H9 (cell line): Measurements from ENCODE around the gene ARHGAP11A. TPM values are rescaled to one million over a fixed set of nuclear protein-coding genes. Genes with fewer than 3 reads are reported as not detected.

Experiments used
- DNase-seq: peaks from one replicate; pipeline ENCODE4 v3.0.0-alpha.2; 2017
- H2AFZ ChIP-seq: one replicate; pipeline ENCODE4 v1.6.1; 2013; ENCODE audit warnings: mild to moderate bottlenecking, low read length, control low read depth, moderate library complexity
- H2AK5ac ChIP-seq: 2 replicates; pipeline ENCODE4 v1.6.1; 2013; ENCODE audit warnings: low read length, control low read depth, mixed read lengths; ENCODE audit not compliant: insufficient read length
- H2BK120ac ChIP-seq: one replicate; pipeline ENCODE4 v1.6.1; 2013; ENCODE audit warnings: low read depth, mild to moderate bottlenecking, low read length, control low read depth, inconsistent platforms; ENCODE audit not compliant: poor library complexity, severe bottlenecking
- H2BK12ac ChIP-seq: 2 replicates; pipeline ENCODE4 v1.6.1; 2013; ENCODE audit warnings: low read length, control low read depth, mixed read lengths, low read depth; ENCODE audit not compliant: insufficient read length
- H2BK15ac ChIP-seq: 2 replicates; pipeline ENCODE4 v1.6.1; 2013; ENCODE audit warnings: low read depth, low read length, control low read depth
- H2BK20ac ChIP-seq: one replicate; pipeline ENCODE4 v1.6.1; 2013; ENCODE audit warnings: low read depth, mild to moderate bottlenecking, low read length, control low read depth, inconsistent platforms; ENCODE audit not compliant: poor library complexity, severe bottlenecking
- H2BK5ac ChIP-seq: 2 replicates; pipeline ENCODE4 v1.6.1; 2013; ENCODE audit warnings: low read length, control low read depth, mixed read lengths; ENCODE audit not compliant: insufficient read length
- H3K14ac ChIP-seq: 2 replicates; pipeline ENCODE4 v1.6.1; 2013; ENCODE audit warnings: low read length, control low read depth; ENCODE audit not compliant: insufficient read depth
- H3K18ac ChIP-seq: 2 replicates; pipeline ENCODE4 v1.6.1; 2013; ENCODE audit warnings: low read depth, mild to moderate bottlenecking, mixed read lengths, low read length, control low read depth; ENCODE audit not compliant: insufficient read length
- H3K23ac ChIP-seq: 2 replicates; pipeline ENCODE4 v1.6.1; 2013; ENCODE audit warnings: low read length, control low read depth, mixed read lengths, low read depth; ENCODE audit not compliant: insufficient read length
- H3K23me2 ChIP-seq: 2 replicates; pipeline ENCODE4 v1.6.1; 2013; ENCODE audit warnings: low read depth, mild to moderate bottlenecking, mixed read lengths, low read length, control low read depth; ENCODE audit not compliant: insufficient read length, poor library complexity, severe bottlenecking
- H3K27ac ChIP-seq: 2 replicates; pipeline ENCODE4 v1.5.1; 2013; ENCODE audit warnings: low read length, control low read depth, mixed read lengths, low read depth; ENCODE audit not compliant: insufficient read length
- H3K27me3 ChIP-seq: 2 replicates; pipeline ENCODE4 v1.6.1; 2013; ENCODE audit warnings: low read length, control low read depth, inconsistent platforms; ENCODE audit not compliant: insufficient read depth
- H3K4ac ChIP-seq: 2 replicates; pipeline ENCODE4 v1.6.1; 2013; ENCODE audit warnings: low read depth, mild to moderate bottlenecking, control low read depth, inconsistent platforms, low read length, moderate library complexity
- H3K4me1 ChIP-seq: 2 replicates; pipeline ENCODE4 v1.6.1; 2013; ENCODE audit warnings: low read length, control low read depth, inconsistent platforms; ENCODE audit not compliant: insufficient read depth
- H3K4me2 ChIP-seq: 2 replicates; pipeline ENCODE4 v1.6.1; 2013; ENCODE audit warnings: low read length, control low read depth, mixed read lengths; ENCODE audit not compliant: insufficient read length, insufficient read depth
- H3K56ac ChIP-seq: 2 replicates; pipeline ENCODE4 v1.6.1; 2013; ENCODE audit warnings: low read depth, mild to moderate bottlenecking, mixed read lengths, low read length, control low read depth; ENCODE audit not compliant: insufficient read length
- H3K79me1 ChIP-seq: 2 replicates; pipeline ENCODE4 v1.6.1; 2013; ENCODE audit warnings: low read depth, mild to moderate bottlenecking, moderate library complexity, low read length, control low read depth, inconsistent platforms; ENCODE audit not compliant: insufficient read depth, poor library complexity, severe bottlenecking
- H3K79me2 ChIP-seq: 2 replicates; pipeline ENCODE4 v1.6.1; 2013; ENCODE audit warnings: low read length, control low read depth, inconsistent platforms; ENCODE audit not compliant: insufficient read depth
- H3K9ac ChIP-seq: 2 replicates; pipeline ENCODE4 v1.6.1; 2013; ENCODE audit warnings: low read length, control low read depth, mixed read lengths; ENCODE audit not compliant: insufficient read length; ENCODE audit errors: extremely low read depth
- H3K9me3 ChIP-seq: one replicate; pipeline ENCODE4 v1.6.1; 2013; ENCODE audit warnings: low read depth, low read length, inconsistent platforms; ENCODE audit not compliant: control insufficient read depth
- H3T11ph ChIP-seq: one replicate; pipeline ENCODE4 v1.6.1; 2013; ENCODE audit warnings: mild to moderate bottlenecking, low read length, control low read depth, inconsistent platforms
- H4K20me1 ChIP-seq: one replicate; pipeline ENCODE4 v1.6.1; 2013; ENCODE audit not compliant: control insufficient read depth, insufficient read length, insufficient read depth
- H4K5ac ChIP-seq: 2 replicates; pipeline ENCODE4 v1.6.1; 2013; ENCODE audit warnings: low read depth, mild to moderate bottlenecking, mixed read lengths, low read length, control low read depth; ENCODE audit not compliant: insufficient read length
- H4K8ac ChIP-seq: replicated peaks from 2 replicates; pipeline ENCODE4 v1.6.1; 2013; ENCODE audit warnings: low read length, control low read depth, mixed read lengths, low read depth; ENCODE audit not compliant: insufficient read length
- H4K91ac ChIP-seq: 2 replicates; pipeline ENCODE4 v1.6.1; 2013; ENCODE audit warnings: low read depth, mild to moderate bottlenecking, moderate library complexity, mixed read lengths, low read length, control low read depth; ENCODE audit not compliant: insufficient read length
- H3K27ac Mint-ChIP-seq, 3 experiments: 2 replicates in 2 of 3; 3 replicates in 1 of 3; pipeline ENCODE4 v1.8.0; 2020 to 2021; ENCODE audit warnings: mixed read lengths in 3 of 3, mild to moderate bottlenecking in 1 of 3, moderate library complexity in 1 of 3
- H3K27me3 Mint-ChIP-seq: 2 replicates; pipeline ENCODE4 v1.8.0; 2021; ENCODE audit warnings: low read depth, mild to moderate bottlenecking, moderate library complexity, mixed read lengths
- H3K36me3 Mint-ChIP-seq, 3 experiments: 2 replicates in 2 of 3; 3 replicates in 1 of 3; pipeline ENCODE4 v1.8.0; 2020 to 2021; ENCODE audit warnings: low read depth in 3 of 3, mixed read lengths in 3 of 3; ENCODE audit not compliant: insufficient read depth in 1 of 3
- H3K4me1 Mint-ChIP-seq, 2 experiments: 2 replicates each; pipeline ENCODE4 v1.8.0; 2020; ENCODE audit warnings: mixed read lengths in 2 of 2
- H3K4me3 Mint-ChIP-seq, 2 experiments: 2 replicates in 1 of 2; 3 replicates in 1 of 2; pipeline ENCODE4 v1.8.0; 2020 to 2021; ENCODE audit warnings: mild to moderate bottlenecking in 2 of 2, mixed read lengths in 2 of 2, moderate library complexity in 1 of 2
- H3K9me3 Mint-ChIP-seq, 2 experiments: 2 replicates in 1 of 2; 3 replicates in 1 of 2; pipeline ENCODE4 v1.8.0; 2020; ENCODE audit warnings: mild to moderate bottlenecking in 2 of 2, mixed read lengths in 2 of 2, moderate library complexity in 1 of 2
- CTCF ChIP-seq: fragments of 200-600 bp; sonication (generic); conservative IDR thresholded peaks from 3 replicates; pipeline ENCODE4 v1.8.0; 2021; ENCODE audit warnings: antibody characterized with exemption, mild to moderate bottlenecking
- WGBS: extraction: QIAGEN DNeasy Blood & Tissue Kit; methylation state at CpG from one replicate; pipeline ENCODE4 v1.1.7; 2013; ENCODE audit warnings: missing lambda C conversion rate, low lambda C conversion rate, mixed read lengths; ENCODE audit not compliant: insufficient read length; ENCODE audit errors: extremely low coverage; 5-methylcytosine and 5-hydroxymethylcytosine counted together
- total RNA-seq: library from RNA; stranded (reverse); gene quantifications from 2 replicates; pipeline ENCODE4 v1.2.1, GENCODE V29; 2021

Gene ARHGAP11A
- total RNA-seq, 1 experiment from 2014 or later: 94.4 TPM

DNA sequence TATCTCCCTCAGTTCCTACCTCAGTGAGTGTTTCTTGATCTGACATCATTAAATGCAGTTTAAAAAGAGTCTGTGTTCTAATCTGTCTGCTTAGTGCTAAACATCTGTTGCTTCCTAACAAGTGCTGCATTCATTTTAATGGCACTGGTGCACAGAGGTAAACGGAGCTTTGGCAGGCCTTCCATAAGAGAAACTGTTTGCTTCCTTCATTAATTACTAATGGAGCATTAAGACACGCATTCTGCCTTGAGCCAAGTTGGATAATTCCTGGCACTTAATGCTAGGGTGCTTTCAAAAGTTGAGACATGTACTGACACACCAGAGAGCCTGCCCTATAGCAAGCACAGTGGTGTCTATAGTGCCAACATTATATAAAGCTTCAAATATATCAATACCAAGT is 60.9 kb downstream of the ARHGAP11A start:
- Histone ChIP-seq H4K8ac (no peak overlapping the region), H2BK5ac (no peak overlapping the region), H2BK15ac (no peak overlapping the region), H3K9ac (no peak overlapping the region), H3K56ac (no peak overlapping the region), H4K5ac (no peak overlapping the region), H3K23ac (no peak overlapping the region), H3K23me2 (no peaks in the 10 kb centered on the region), H2BK12ac (no peak overlapping the region), H3K79me2 (no peaks in the 10 kb centered on the region), H3K79me1 (no peaks in the 10 kb centered on the region), H4K20me1 (no peaks in the 10 kb centered on the region), H4K91ac (no peak overlapping the region), H3K27ac (no peak overlapping the region), H3K18ac (no peak overlapping the region), H3T11ph (no peak overlapping the region), H3K27me3 (no peaks in the 10 kb centered on the region), H2BK20ac (no peak overlapping the region), H2AK5ac (no peak overlapping the region), H2BK120ac (no peak overlapping the region), H3K9me3 (no peaks in the 10 kb centered on the region), H3K4me1 (no peaks in the 10 kb centered on the region), H3K4me2 (no peak overlapping the region), H2AFZ (no peak overlapping the region), H3K14ac (no peak overlapping the region), H3K4ac (no peak overlapping the region)
- H3K36me3 Mint-ChIP-seq: no peaks in the 10 kb centered on the region; a peak in 1 of 7 replicates
- H3K27me3 Mint-ChIP-seq: no peaks in the 10 kb centered on the region; the same call in none of the 2 replicates
- no peak overlapping the region for H3K27ac Mint-ChIP-seq
- H3K4me1 Mint-ChIP-seq: peaks cover 14 to 17% of the 10 kb centered on the region in 2 experiments
- no peak for TF ChIP-seq CTCF
- H3K9me3 Mint-ChIP-seq: no peaks in the 10 kb centered on the region
- H3K4me3 Mint-ChIP-seq: no peak overlapping the region
- WGBS: no CpG with 5 or more reads among the region's 2 CpGs
- DNase-seq: no peak
